Stimulated activated CD8-positive, alpha-beta memory T cell treated with anti-CD3 and anti-CD28 coated beads, Interleukin-2, amount 100 ng/mL, for 1 hour (primary cell): Measurements from ENCODE around the gene FOXF1.

Experiments
- DNase-seq, 2 donors: peaks; one replicate each; pipeline ENCODE4 v3.0.0-alpha.2; 2020; ENCODE audit warnings: low read depth in 2 of 2

FOXF1 gene

GRCh38 chr16:86556576-86556975 is 46.2 kb downstream of the FOXF1 start:
- no peak for DNase-seq

DNA sequence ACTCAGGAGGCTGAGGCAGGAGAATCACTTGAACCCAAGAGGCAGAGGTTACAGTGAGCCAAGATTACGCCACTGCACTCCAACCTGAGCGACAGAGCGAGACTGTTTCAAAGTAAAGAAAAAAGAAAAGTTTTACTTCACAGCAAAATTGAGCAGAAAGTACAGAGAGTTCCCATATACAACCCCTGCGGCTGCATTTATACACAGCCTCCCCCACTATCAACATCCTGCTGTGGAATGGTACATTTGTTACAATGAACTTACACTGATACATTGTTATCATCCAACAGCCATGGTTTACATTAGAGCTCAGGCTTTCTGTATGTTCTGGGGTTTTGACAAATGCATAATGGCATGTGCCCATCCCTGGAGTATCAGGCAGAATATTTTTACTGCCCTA is 47.3 kb downstream of the FOXF1 start:
- DNase-seq, result no peak

DNA sequence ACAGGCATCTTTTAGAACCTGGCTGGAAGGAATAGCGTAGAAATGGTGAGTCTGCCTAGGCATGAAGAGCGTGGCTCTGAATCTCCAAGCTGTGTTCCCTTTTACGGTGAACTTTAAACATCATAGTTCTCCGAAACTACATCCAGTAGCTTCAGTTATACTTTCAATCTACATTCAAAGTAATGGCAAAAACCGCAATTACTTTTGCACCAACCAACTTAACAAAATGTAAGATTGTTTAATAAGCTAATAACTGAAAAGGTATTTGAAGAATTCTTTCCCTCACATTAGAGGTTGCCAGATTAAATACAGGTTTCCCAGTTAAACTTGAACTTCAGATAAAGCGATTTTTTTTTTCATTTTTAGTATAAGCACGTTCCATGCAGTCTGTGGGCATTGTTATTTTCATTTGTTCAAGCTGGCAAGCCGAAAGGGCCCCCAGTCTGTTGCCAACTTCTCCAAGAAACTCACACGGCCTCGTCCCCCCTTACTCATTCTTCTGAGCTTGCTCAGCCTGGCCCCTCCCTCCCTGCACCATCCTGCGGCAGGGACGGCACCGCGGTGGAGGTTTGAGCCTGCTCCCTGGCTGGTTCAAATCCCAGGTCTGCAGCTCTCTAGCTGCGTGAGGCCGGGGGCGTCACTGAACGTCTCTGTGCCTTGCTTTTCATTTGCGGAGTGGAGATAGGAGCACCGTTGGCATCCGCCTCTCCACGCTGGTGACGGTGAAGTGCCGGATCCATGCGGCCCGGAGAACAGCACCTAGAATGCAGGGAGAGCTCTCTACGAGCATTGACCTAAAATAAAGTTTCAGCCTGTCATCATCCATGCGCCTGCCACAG is 48.2 kb downstream of the FOXF1 start:
- no peak for DNase-seq

GRCh38 chr16:86559802-86560305 is 49.5 kb downstream of the FOXF1 start:
- no peak for DNase-seq

GRCh38 chr16:86562356-86562755 is 52.0 kb downstream of the FOXF1 start:
- no peak for DNase-seq

- DNase-seq, result peak; percentile 69 to 78
Measured at GRCh38 chr16:86563469-86564345, 53.4 kb downstream of the FOXF1 start.
